NCI-H526 treated with DMSO at 0.1 percent for 48 hours (cell line): Measurements from ENCODE around the gene SPRN.
"Not testable (repeated sequence)": the region's sequence is repeated elsewhere in the genome, so short reads cannot be mapped to it uniquely, and the experiment has no call there.

ENCODE experiments used
- DNase-seq: peaks from one replicate; lab custom pipeline; 2025; lab: John Stamatoyannopoulos, UW

The SPRN gene

DNA sequence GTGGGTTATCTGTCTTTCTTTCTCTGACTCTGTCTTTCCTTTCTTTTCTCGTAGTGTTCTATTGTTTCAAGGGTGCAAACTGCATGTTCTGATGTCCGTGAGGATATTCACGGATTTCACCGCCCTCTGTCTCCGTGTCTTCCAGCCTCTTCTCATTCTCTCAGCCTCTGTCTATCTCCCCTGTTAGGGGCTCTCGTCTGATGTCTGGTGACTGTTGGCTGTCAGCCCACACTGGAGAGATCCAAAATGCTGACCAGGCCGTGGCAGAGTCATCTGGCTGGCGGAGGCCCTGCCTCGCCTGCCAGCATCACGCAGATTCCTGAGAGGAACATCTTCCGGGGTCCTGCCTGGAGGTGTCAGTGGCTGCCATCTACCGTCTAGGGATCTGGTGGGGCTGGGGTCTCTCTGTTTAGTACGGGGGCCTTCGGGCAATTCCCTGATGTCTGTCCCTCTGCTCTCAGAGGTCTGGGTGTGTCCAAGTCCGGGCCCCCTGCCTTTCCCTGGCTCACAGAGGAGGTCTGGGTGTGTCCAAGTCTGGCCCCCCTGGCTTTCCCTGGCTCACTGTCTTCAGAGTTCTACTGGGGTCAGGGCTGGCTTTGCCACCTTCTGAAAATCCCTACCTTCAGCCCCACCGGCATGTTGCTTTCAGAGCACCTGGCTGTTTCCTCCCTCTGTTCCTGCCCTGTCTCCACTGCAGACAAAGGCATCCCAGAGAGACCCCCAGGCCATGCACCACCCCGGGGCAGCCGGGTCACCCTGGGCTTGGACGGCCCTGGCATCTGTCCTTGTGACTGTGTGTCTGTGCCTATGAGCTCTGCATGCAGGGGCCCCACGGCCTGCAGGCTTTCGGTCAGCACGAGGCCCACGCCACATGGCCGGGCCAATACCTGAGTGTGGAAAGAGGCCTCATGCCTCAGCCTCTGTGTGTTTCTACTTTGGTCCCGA lies 15.4 kb upstream of the SPRN start:
- no peak for DNase-seq

DNA sequence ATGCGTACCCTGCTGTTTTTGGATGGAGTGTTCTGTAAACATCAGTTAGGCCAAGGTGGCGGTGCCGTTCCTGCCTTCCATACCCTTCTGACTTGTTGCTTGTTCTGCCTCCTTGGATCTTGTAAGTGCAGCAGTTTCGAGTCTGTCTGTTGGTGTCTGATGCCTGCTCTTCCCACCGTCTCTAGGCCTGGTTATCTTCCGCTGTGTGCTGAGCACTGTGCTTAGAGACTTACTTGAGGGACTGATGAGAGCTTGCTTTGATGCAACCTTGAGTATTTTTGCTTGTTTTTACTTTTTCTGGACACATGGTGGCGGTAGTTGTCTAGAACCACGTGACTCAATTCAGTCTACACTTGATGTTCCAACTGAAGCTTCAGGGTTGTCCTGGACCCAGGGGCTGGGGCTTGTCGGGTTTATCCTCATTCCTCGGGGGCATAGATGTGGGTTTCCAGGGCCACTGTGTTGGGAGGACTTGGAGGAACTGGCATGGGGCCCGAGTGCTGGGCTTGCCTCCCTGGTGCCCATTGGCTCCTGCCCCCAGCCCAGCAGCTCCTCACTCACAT lies 14.4 kb upstream of the SPRN start:
- no peak for DNase-seq

DNA sequence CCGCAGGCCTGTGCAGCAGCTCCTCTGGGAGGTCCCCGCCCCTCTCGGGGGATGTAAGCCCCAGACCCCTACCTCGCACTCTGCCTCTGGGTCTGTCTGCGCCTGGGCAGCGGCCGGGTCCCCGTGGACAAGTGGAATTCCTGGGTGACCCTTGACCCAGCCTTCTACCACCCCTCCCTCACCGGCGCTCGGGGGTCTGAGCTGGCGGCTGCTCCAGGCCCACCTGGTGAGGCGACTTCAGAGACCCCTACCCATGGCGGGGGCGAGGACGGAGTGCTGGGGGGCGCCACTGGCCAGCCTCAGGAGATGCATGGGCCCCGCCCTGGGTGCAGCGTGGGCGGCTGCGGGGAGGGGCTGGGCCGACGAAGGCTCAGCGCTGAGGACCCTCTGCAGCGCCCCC lies 8.4 kb upstream of the SPRN start:
- DNase-seq: not testable (repeated sequence)

DNA sequence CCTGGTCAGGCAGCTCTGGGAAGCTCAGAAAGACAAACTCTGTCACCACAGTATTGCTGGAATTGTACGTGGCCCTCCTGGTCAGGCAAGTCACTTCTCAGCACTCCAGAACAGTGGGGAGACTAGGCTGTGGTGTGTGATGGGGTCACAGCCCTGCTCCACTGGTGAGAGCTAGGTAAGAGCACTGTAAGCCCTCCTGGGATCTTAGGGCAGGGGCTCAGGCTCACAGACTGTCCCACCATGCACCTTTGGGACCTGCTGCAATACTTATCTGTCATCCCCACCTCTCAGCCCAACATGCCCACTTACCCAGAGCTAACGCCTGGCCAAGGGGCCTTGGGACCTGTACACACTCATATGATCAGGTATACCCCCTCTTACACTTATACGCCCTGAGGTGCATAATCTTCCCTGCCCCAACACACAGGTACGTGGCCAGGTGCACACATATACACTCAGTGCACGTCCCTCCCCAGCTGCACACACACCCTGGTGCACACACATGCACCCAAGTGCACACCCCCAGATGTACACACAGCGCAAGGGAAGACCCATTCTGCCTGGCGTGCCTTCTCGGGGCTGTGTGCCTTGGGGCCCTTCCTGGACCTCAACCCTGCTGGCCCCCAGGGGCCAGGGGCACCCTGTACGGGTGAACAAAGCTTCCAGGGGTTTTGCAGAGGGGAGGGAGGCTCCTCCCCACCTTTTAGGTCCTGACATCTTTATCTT lies 7.6 kb upstream of the SPRN start:
- DNase-seq: not testable (repeated sequence)

DNA sequence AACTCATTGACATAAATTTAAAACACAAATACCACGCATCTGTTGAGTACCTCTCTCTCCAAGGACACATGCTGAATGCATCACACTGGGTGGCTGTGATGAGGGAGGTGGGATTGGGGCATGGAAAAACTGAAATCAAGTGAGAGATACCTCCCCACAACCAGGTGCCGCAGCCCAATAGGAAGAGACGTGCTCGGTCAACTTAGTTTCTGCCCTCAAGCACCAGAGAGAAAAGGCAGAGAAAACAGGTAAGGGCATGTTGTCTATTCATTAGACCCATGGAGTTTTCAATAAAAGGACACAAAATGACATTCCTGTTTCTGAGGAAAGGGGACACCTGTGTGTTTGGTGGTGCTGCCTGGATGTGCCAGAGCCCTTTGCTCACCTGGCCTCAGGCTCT lies 5.1 kb upstream of the SPRN start:
- DNase-seq: not testable (repeated sequence)

DNA sequence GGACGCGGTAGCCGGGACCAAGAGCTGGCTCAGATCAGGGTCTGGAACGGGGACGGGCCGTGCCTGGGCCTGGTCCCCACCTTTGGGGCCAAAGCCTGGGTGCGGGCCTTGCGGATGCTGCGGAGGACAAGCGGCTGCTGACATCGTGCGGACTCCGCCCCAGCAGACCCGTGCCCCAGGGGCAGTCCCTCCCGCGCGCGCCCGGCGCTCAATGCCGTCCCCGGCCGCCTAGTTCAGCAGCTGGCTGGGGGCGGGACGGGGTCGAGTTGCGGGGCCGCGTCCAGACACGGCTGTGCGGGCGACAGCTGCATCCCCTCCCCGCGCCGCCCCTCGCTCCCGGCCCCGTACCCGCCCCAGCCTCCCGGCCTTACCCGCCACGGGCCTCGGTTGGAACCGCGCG lies 323 bp downstream of the SPRN start:
- DNase-seq: not testable (repeated sequence)

DNA sequence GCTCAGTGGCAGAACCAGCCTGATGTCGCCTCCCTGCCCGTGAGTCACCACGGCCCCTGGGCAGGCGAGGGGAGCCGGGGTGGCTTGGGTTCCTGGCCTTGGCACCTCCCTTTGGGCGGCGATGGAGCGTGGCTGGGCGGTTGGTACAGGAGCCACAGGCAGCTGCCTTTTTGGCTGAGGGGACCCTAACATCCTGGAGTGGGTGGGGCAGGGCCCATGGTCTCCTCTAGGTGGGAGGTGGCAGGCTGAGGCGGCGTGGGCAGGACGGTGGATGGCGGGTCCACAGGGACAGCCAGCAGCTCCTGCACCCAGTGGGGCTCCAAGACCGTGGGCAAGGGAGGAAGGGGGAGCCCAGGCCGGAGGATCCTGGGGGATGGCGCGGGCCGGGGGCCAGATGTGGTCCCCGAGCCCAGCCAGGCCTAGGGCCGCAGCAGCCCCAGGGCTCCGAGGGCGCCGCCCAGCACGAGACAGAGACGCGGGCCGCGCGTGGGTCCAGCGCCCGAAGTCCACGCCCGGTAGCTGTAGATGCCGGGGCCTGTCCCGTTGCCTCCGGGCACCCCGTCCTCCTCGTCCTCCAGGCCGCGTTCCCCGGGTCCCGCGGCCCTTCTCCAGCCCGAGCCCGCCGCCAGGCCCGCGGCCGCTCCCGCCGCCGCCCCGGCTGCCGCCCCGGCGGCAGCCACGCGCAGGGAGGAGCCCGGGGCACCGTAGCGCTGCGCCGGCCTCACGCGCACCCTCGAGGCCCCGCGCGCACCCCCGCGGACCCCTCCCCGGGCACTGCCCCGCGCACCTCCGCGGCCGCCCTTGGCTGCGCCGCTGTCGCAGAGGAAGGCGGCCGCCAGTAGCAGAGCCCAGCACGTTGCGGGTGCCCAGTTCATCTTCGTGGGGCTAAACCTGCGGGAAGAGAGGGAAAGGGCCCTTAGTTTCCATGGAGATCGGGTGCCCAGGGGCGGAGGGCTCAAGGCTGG lies 1.3 kb downstream of the SPRN start:
- no peak for DNase-seq

DNA sequence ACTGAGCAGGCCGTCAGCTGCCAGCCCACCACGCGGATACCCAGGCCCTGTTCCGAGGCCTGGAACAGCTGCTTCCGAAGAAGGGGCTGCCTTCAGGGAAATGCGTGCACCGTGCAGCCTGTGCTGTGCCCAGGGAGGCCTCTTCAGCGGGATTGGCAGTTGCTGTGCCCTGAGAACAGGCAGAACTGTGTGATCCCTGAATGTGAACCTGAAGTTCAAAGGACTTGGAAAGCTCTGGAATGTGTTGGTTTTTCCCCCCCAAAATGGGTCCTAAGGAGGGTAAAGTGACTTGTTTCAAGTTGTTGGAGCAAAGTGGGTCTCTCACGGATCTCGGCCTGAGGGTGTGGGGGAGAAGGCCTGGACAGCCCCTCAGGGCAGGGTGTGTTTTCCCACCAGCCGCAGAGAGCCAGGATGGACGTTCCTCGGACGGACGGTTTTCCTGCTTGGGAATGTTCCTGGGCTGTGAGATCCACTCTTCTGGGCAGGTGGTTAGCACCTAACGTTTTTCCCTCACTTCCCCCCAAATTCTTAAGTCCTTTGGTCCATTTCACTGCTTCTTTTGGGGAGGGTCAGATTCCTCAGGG lies 2.1 kb downstream of the SPRN start:
- DNase-seq: no peak

DNA sequence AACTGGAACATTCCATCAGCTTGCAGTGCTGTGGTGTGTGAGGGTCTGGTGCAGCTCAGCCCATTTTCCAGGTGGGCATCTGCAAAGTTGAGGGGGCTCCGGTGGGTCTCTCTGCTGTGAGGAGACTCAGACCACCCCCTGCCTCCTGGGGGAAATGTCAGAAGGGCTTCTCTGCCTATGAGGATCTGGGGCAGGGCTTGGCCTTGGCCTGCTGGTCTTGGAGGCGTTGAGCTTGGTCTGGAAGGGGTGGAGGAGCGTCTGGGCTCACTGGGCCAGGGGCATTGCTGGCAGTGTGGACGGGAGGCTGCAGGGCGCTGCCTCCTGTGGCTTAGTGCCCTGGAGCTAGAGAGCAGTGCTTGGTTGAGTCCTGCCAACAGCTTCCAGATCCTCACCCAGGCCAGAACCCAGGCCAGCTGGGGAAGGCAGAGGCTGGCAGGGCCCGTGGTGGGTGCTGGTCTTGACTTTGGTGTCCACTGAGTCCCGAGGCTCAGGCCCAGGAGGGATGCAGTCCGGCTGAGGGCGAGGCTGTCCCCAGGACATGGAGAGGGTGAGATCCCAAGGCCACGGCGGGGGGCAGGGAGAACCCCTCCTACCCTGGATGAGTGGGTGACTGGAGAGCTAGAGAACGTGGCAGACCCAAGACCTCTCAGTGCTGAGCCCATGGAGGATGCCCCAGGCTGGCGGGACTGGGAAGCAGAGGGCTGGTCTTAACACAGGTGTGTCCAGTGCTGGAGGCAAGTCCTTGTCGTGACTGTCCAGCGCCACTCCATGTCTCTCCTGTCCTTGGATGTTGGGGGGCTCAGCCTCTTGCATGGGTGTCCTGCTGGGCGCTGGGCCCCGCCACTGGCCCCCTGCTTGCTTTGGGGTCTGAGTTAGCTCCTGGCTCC lies 2.8 kb downstream of the SPRN start:
- no peak for DNase-seq

DNA sequence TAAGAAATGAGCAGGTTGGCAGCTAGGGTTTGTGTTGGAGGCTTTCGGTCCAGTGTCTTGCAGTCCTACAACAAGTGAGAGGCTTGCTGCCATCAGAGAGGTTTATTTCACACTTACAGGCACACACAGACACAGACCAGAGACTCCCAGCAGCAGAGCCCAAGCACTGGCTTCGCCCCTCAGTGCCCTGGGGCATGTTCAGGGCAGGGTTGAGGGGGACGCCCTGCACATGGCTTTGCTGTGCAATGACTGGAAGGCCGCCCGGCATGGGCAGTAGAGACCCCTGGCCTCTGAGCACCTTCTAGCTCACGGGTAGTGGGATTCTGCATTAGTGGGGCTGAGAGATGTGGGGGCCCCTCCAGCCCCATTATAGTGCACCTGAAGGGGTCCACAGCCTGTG lies 3.8 kb downstream of the SPRN start:
- DNase-seq: no peak

DNA sequence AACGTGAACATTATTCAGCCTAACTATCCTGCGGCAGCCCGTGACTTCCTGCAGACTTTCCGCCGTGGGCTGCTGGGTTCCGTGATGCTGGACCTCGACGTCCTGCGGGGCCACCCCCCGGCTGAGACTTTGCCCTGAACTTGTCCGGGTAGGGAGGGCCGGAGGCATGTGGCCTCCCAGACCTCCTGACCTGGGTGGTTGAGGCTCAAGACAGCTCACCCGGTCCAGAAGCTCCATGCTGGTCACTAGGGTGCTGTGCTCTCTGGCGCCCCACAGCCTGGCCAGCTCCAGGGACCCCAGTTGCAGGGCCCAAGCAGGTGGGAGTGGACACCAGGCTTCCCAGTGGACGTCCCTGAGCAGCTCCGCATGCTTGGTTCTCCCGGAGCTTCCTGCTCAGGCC lies 4.4 kb downstream of the SPRN start:
- no peak for DNase-seq

DNA sequence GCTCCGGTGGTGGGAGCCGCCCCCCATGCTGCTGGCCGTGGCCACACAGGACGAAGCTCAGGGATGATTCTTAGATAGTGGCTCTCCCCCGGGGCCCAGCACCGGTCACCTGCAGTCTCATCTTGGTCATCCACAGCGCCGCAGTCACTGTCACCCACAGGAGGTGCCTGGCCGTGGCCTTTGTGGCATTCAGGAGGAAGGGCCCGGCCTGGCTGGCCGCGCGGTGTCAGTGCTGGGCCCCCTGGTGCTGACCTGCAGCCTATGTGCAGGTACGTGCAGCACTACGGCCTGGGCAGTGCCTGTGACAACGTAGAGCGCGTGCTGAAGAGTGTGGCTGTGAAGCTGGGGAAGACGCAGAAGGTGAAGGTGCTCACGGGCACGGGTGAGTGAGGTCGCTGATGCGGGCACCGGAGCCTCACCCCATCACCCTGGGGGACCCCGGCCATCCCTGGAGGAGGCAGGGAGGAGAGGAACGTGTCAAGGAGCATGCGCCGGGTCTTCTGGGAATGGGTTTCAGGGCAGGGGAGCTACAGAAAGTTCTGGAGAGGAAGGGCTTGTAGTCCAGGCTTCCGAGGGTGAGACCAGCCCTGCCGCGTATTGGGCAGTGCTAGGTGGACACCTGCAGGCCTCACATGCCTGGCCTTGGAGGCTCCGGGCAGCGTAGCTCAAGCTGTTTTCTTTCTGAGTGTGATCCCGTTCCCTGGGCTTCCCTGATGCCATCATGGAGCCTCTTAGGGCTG lies 5.0 kb downstream of the SPRN start:
- DNase-seq: no peak

DNA sequence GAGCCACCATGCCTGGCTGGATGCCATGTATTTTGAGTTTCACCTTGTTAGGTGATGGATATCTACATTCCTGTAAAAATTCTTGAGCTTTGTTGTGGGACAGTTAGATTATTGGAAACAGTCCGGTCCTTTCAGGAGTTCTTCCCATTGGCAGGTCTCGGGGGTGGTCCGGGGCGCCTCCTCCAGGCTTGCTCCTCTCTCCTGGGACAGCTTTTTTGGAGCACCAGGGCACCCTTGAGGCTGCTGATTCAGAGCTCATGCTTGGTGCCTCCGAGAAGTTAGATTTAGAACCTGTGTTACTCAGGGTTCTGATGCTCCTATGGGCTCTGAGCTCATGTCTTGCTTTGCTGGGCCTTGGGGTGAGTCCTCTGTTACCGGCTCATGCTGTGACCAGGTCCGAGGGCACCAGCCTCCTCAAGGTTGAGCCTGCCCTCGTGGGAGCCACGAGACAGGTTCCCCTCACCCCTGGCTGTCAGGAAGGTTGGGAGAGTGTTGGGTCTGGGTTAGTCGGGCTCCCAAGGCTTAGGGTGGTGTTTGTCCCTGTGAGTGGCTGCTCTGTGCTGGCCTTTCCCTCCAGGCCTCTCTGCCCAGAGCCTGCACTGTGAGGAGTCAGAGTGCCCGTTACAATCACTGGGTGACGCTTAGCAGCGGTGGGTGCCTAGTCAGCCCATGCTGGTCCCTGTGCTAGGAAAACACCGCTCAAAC lies 6.0 kb downstream of the SPRN start:
- DNase-seq: no peak

DNA sequence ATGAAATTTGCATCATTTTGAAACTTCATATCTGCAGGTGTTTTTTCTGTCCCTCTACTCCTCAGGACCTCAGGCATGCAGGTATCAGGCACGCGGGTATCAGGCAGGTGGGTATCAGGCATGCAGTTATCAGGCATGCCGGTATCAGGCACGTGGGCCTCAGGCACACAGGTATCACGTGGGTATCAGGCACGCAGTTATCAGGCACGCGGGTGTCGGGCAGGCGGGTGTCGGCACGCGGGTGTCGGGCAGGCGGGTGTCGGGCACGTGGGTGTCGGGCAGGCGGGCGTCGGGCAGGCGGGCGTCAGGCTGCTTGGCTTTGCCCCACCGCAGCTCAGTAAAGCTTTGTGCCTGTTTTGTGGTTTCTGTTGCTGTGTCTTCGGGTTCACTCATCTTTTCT lies 8.7 kb downstream of the SPRN start:
- DNase-seq: no peak

DNA sequence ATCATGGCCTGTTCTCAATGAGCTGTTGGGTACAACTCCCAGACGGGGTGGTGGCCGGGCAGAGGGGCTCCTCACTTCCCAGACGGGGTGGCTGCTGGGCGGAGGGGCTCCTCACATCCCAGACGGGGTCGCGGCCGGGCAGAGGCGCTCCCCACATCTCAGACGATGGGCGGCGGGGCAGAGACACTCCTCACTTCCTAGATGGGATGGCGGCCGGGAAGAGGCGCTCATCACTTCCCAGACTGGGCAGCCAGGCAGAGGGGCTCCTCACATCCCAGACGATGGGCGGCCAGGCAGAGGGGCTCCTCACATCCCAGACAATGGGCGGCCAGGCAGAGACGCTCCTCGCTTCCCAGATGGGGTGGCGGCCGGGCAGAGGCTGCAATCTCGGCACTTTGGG lies 10.0 kb downstream of the SPRN start:
- not testable (repeated sequence) for DNase-seq

DNA sequence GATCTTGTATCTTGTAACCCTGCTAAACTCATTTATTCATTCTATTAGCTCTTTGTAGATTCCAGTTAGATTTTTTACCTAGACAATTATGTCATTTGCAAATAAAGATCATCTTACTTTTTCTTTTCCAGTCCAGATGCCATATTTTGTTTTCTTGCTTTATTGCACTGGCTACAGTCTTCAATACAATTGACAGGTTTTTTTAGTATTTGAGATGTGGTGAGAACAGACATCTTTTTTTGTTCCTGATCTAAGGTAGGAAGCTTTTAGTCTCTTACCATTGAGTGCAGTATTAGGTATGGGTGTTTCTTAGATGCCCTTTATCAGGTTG lies 12.1 kb downstream of the SPRN start:
- no peak for DNase-seq

DNA sequence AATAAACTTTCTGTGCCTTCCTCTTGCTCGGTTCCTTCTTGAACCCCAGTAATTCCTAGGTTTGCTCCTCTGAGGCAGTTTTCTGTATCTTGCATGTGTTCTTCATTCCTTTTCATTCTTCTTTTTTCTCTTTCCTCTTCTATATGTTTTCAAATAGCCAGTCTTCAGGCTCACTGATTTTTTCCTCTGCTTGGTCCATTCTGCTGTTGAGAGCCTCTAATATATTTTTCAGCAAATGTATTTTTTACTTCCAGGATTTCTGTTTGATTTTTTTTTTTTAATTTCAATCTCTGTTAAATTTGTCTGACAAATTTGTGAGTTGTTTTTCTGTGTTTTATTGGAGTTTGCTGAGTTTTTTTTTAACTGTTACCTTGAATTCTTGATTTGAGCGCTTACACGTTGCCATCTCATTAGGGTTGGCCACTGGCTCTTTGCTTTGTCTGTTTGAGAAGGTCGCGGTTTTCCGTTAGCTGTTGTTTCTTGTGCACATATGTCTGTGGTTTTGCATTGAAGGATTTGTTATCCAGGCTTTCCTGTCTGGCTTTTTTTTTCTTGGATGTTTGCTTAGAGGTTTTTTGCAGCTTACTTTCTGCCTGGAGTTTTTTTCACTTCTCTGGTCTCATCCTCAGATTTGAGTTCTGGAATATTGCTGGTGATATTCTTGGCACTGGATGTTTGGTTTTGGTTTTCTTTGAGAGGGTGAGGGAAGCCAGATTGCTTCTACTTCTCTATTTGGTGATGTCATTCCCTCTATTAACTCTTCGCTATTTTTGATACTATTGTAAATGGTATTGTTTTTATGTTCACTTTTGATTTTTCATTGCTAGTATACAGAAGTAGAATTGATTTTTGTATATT lies 12.7 kb downstream of the SPRN start:
- no peak for DNase-seq

DNA sequence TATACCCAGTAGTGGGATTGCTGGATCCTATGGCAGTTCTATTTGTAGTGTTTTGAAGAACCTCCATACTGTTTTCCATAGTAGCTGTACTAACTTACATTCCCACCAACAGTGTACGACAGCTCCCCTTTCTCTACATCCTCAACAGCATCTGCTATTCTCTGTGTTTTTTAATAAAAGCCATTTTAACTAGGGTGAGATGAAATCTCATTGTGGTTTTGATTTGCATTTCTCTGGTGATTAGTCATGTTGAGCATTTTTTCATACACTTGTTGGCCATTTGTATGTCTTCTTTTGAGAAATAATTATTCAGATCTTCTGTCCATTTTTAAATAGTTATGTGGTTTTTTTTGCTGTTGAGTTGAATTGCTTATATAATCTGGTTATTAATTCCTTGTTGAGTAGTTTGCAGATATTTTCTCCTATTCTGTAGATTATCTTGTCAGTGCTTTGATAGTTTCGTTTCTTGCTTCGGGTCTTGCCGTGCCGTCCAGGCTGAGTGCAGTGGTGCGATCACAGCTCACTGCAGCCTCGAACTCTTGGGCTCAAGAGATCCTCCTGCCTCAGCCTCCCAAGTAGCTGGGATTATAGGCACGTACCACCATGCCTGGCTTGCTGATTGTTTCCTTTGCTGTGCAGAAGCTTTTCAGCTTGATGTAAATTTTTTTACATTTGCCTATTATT lies 18.4 kb downstream of the SPRN start:
- DNase-seq: no peak
